ENCODE results near the gene RASIP1.
"Not testable (repeated sequence)": the region's sequence is repeated elsewhere in the genome, so short reads cannot be mapped to it uniquely, and the experiment has no call there.

Gene RASIP1, protein sequence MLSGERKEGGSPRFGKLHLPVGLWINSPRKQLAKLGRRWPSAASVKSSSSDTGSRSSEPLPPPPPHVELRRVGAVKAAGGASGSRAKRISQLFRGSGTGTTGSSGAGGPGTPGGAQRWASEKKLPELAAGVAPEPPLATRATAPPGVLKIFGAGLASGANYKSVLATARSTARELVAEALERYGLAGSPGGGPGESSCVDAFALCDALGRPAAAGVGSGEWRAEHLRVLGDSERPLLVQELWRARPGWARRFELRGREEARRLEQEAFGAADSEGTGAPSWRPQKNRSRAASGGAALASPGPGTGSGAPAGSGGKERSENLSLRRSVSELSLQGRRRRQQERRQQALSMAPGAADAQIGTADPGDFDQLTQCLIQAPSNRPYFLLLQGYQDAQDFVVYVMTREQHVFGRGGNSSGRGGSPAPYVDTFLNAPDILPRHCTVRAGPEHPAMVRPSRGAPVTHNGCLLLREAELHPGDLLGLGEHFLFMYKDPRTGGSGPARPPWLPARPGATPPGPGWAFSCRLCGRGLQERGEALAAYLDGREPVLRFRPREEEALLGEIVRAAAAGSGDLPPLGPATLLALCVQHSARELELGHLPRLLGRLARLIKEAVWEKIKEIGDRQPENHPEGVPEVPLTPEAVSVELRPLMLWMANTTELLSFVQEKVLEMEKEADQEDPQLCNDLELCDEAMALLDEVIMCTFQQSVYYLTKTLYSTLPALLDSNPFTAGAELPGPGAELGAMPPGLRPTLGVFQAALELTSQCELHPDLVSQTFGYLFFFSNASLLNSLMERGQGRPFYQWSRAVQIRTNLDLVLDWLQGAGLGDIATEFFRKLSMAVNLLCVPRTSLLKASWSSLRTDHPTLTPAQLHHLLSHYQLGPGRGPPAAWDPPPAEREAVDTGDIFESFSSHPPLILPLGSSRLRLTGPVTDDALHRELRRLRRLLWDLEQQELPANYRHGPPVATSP

DNA sequence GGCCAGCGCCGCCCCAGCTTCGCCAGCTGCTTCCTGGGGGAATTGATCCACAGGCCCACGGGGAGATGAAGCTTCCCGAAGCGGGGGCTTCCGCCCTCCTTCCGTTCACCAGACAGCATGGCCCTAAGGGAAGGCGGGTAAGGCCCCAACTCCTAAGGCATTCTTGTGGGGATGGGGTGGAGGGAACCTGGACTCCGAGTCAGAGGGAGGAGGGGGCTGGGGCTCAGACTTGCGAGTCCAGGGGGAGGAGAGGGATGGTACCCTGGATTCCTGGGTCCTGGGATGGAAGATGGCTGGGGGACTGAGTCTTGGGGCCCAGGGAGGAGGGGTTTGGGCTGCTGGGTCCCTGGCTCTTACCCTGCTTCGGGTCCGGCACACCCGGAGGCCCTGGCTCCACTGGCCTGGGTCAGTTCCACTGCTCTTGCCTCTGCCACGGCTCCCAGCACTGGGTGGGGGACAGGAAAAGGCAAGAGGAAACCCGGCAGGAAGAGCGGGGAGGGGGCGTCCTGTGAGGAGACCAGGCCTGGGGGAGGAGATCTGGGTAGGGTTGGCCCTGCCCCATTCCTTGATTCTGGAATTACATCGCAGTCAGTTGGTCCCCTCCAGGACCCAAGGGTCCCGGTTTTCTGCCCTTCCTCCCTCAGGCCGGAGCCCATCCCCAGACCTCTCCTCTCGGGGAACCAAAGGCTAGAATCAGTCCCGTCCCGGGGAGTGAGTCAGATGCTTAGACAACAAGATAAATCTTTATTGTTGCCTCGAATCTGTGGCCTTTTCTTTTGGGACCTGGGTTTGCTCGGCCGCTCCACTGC, at the start of gene RASIP1:
RASIP1 (minus strand) TSS at position 447 of the 809 bp plus-strand sequence; CDS start at position 119, 328 bp downstream.
- no peaks in the 10 kb centered on the region for H3K79me2 ChIP-seq (ENCODE audit: insufficient read depth, low read length)
- peaks cover 25% of the 10 kb centered on the region for H3K4me1 ChIP-seq (ENCODE audit: insufficient read depth, low read length)
- no peak within 1 kb of the TSS for H3K4me3 ChIP-seq (ENCODE audit: low read depth in 1 of 2, low read length in 2 of 2)
- ATAC-seq (ENCODE audit: insufficient read depth, low read depth) (no peak), DNase-seq (no peak)
- no peak within 1 kb of the TSS for H2AFZ ChIP-seq (ENCODE audit: low read depth, low read length)
- no peak within 1 kb of the TSS for H3K27ac ChIP-seq (ENCODE audit: low read length)
- no peak within 1 kb of the TSS for H3K9ac ChIP-seq (ENCODE audit: low read depth, low read length)
- H4K20me1 ChIP-seq (ENCODE audit: insufficient read depth, low read length) = no peaks in the 10 kb centered on the region
- H3K4me2 ChIP-seq (ENCODE audit: insufficient read depth, low read length) = no peak within 1 kb of the TSS; the same call in 1 of the 2 replicates
- no peaks in the 10 kb centered on the region for H3K27me3 ChIP-seq (ENCODE audit: insufficient read depth, low read length, poor library complexity)
- TF ChIP-seq, protein P1, sequence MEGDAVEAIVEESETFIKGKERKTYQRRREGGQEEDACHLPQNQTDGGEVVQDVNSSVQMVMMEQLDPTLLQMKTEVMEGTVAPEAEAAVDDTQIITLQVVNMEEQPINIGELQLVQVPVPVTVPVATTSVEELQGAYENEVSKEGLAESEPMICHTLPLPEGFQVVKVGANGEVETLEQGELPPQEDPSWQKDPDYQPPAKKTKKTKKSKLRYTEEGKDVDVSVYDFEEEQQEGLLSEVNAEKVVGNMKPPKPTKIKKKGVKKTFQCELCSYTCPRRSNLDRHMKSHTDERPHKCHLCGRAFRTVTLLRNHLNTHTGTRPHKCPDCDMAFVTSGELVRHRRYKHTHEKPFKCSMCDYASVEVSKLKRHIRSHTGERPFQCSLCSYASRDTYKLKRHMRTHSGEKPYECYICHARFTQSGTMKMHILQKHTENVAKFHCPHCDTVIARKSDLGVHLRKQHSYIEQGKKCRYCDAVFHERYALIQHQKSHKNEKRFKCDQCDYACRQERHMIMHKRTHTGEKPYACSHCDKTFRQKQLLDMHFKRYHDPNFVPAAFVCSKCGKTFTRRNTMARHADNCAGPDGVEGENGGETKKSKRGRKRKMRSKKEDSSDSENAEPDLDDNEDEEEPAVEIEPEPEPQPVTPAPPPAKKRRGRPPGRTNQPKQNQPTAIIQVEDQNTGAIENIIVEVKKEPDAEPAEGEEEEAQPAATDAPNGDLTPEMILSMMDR (IDR thresholded peaks at IDR 0.05; ENCODE audit: borderline replicate concordance, extremely low read depth, low read length, poor library complexity, severe bottlenecking) = no peak
- TF ChIP-seq EZH2 (IDR thresholded peaks at IDR 0.05; ENCODE audit: borderline replicate concordance, low read depth, low read length, severe bottlenecking) = no peak
- no peaks in the 10 kb centered on the region for H3K9me3 ChIP-seq (ENCODE audit: insufficient read depth, low read length, severe bottlenecking)
- no peaks in the 10 kb centered on the region for H3K36me3 ChIP-seq (ENCODE audit: insufficient read depth, low read length)

GRCh38 chr19:48787331-48787730, 46.9 kb upstream of the RASIP1 start:
- not testable (repeated sequence) for H4K20me1 ChIP-seq (ENCODE audit: insufficient read depth, low read length); H3K9ac ChIP-seq (ENCODE audit: low read depth, low read length); H3K4me3 ChIP-seq (ENCODE audit: low read depth in 1 of 2, low read length in 2 of 2); H3K4me2 ChIP-seq (ENCODE audit: insufficient read depth, low read length); H3K79me2 ChIP-seq (ENCODE audit: insufficient read depth, low read length); DNase-seq; ATAC-seq (ENCODE audit: insufficient read depth, low read depth); H3K27ac ChIP-seq (ENCODE audit: low read length); H2AFZ ChIP-seq (ENCODE audit: low read depth, low read length); H3K4me1 ChIP-seq (ENCODE audit: insufficient read depth, low read length); H3K27me3 ChIP-seq (ENCODE audit: insufficient read depth, low read length, poor library complexity); H3K9me3 ChIP-seq (ENCODE audit: insufficient read depth, low read length, severe bottlenecking); H3K36me3 ChIP-seq (ENCODE audit: insufficient read depth, low read length)

DNA sequence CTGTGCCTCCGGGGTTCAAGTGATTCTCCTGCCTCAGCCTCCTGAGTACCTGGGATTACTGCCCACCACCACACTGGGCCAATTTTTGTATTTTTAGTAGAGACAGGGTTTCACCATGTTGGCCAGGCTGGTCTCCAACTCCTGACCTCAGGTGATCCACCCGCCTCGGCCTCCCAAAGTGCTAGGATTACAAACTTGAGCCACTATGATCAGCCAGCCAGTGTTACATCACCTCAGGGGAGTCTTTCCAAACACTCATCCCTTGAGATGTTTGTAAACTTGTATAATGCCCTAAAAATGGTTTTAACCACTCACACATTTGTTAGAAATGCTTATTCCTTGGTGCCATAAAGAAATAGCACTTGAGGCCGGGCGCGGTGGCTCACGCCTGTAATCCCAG, 46.0 kb upstream of the RASIP1 start:
- H3K9ac ChIP-seq (ENCODE audit: low read depth, low read length); ATAC-seq (ENCODE audit: insufficient read depth, low read depth); H3K4me3 ChIP-seq (ENCODE audit: low read depth in 1 of 2, low read length in 2 of 2); H4K20me1 ChIP-seq (ENCODE audit: insufficient read depth, low read length); H3K36me3 ChIP-seq (ENCODE audit: insufficient read depth, low read length); H3K4me2 ChIP-seq (ENCODE audit: insufficient read depth, low read length); H3K9me3 ChIP-seq (ENCODE audit: insufficient read depth, low read length, severe bottlenecking); H3K27me3 ChIP-seq (ENCODE audit: insufficient read depth, low read length, poor library complexity); DNase-seq; H2AFZ ChIP-seq (ENCODE audit: low read depth, low read length); H3K27ac ChIP-seq (ENCODE audit: low read length); H3K4me1 ChIP-seq (ENCODE audit: insufficient read depth, low read length); H3K79me2 ChIP-seq (ENCODE audit: insufficient read depth, low read length): not testable (repeated sequence)

- DNase-seq = no peak
- no peaks in the 10 kb centered on the region for H4K20me1 ChIP-seq (ENCODE audit: insufficient read depth, low read length)
- 0 out of 2 replicates have a peak, but pooled peaks cover 2% of the 10 kb centered on the region for H3K4me1 ChIP-seq (ENCODE audit: insufficient read depth, low read length)
- no peaks in the 10 kb centered on the region for H3K9me3 ChIP-seq (ENCODE audit: insufficient read depth, low read length, severe bottlenecking)
- H3K27ac ChIP-seq (ENCODE audit: low read length) = no peak overlapping the region
- H3K36me3 ChIP-seq (ENCODE audit: insufficient read depth, low read length) = no peaks in the 10 kb centered on the region
- H3K4me2 ChIP-seq (ENCODE audit: insufficient read depth, low read length) = no peak overlapping the region
- no peak overlapping the region for H3K4me3 ChIP-seq (ENCODE audit: low read depth in 1 of 2, low read length in 2 of 2)
- H2AFZ ChIP-seq (ENCODE audit: low read depth, low read length) = no peak overlapping the region
- no peaks in the 10 kb centered on the region for H3K79me2 ChIP-seq (ENCODE audit: insufficient read depth, low read length)
- TF ChIP-seq, protein P1 (IDR thresholded peaks at IDR 0.05; ENCODE audit: borderline replicate concordance, extremely low read depth, low read length, poor library complexity, severe bottlenecking) = no peak
- TF ChIP-seq EZH2 (IDR thresholded peaks at IDR 0.05; ENCODE audit: borderline replicate concordance, low read depth, low read length, severe bottlenecking) = no peak
- no peak overlapping the region for H3K9ac ChIP-seq (ENCODE audit: low read depth, low read length)
- ATAC-seq (ENCODE audit: insufficient read depth, low read depth) = no peak
- H3K27me3 ChIP-seq (ENCODE audit: insufficient read depth, low read length, poor library complexity) = no peaks in the 10 kb centered on the region
These were observed 44.1 kb upstream of the RASIP1 start for GRCh38 chr19:48784527-48784926.
